Neural progenitor cell (in vitro differentiated cells): Measurements from ENCODE around the gene IRF6. TPM values are rescaled to one million over a fixed set of nuclear protein-coding genes. Genes with fewer than 3 reads are reported as not detected.

Source experiments
- DNase-seq: peaks from one replicate; pipeline ENCODE4 v3.0.0-alpha.2; 2016; ENCODE audit warnings: low spot score
- H2AFZ ChIP-seq: fragments of 200-600 bp; sonication (generic); replicated peaks from 2 replicates; pipeline ENCODE4 v1.6.1; 2016; ENCODE audit warnings: antibody characterized with exemption
- H3F3A ChIP-seq: fragments of 200-600 bp; sonication (generic); 2 replicates; pipeline ENCODE4 v1.6.1; 2016; ENCODE audit warnings: antibody characterized with exemption, low read depth
- H3K27ac ChIP-seq: fragments of 200-600 bp; sonication (generic); 2 replicates; pipeline ENCODE4 v1.5.1; 2016; ENCODE audit warnings: mild to moderate bottlenecking
- H3K27me3 ChIP-seq: fragments of 200-600 bp; sonication (generic); 2 replicates; pipeline ENCODE4 v1.6.1; 2016; ENCODE audit warnings: mild to moderate bottlenecking, moderate library complexity
- H3K36me3 ChIP-seq: fragments of 200-600 bp; sonication (generic); 2 replicates; pipeline ENCODE4 v1.5.1; 2016
- H3K4me1 ChIP-seq: fragments of 200-600 bp; sonication (generic); 2 replicates; pipeline ENCODE4 v1.6.1; 2016; ENCODE audit warnings: mixed run types
- H3K4me2 ChIP-seq: fragments of 200-600 bp; sonication (generic); 2 replicates; pipeline ENCODE4 v1.6.1; 2016
- H3K4me3 ChIP-seq: fragments of 200-600 bp; sonication (generic); 2 replicates; pipeline ENCODE4 v1.5.1; 2016
- H3K79me2 ChIP-seq: fragments of 200-600 bp; sonication (generic); 2 replicates; pipeline ENCODE4 v1.6.1; 2016; ENCODE audit warnings: low read depth
- H3K9ac ChIP-seq: fragments of 200-600 bp; sonication (generic); 2 replicates; pipeline ENCODE4 v1.6.1; 2016
- H3K9me3 ChIP-seq: fragments of 200-600 bp; sonication (generic); 2 replicates; pipeline ENCODE4 v1.5.1; 2016; ENCODE audit warnings: low read depth
- H4K20me1 ChIP-seq: fragments of 200-600 bp; sonication (generic); 2 replicates; pipeline ENCODE4 v1.6.1; 2016; ENCODE audit warnings: low read depth
- H3K27ac Mint-ChIP-seq: 3 replicates; pipeline ENCODE4 v1.8.0; 2021; ENCODE audit warnings: mixed read lengths
- H3K27me3 Mint-ChIP-seq: 2 replicates; pipeline ENCODE4 v1.8.0; 2022; ENCODE audit warnings: low read depth, mild to moderate bottlenecking, inconsistent platforms, moderate library complexity, mixed read lengths; ENCODE audit not compliant: insufficient read depth
- H3K36me3 Mint-ChIP-seq: 3 replicates; pipeline ENCODE4 v1.8.0; 2021; ENCODE audit warnings: mixed read lengths
- H3K4me1 Mint-ChIP-seq: 3 replicates; pipeline ENCODE4 v1.8.0; 2021; ENCODE audit warnings: mixed read lengths
- H3K4me3 Mint-ChIP-seq: 3 replicates; pipeline ENCODE4 v1.8.0; 2021; ENCODE audit warnings: mild to moderate bottlenecking, moderate library complexity, mixed read lengths
- H3K9me3 Mint-ChIP-seq: 3 replicates; pipeline ENCODE4 v1.8.0; 2020; ENCODE audit warnings: mixed read lengths
- EZH2 ChIP-seq: fragments of 200-600 bp; sonication (generic); IDR thresholded peaks from 2 replicates; pipeline ENCODE4 v1.6.1; 2017; ENCODE audit warnings: antibody characterized with exemption, mild to moderate bottlenecking, moderate library complexity
- EZH2phosphoT487 ChIP-seq: fragments of 200-600 bp; sonication (generic); IDR thresholded peaks from 2 replicates; pipeline ENCODE4 v1.6.1; 2017; ENCODE audit warnings: antibody characterized with exemption
- total RNA-seq: library from RNA; depleted of rRNA; stranded (reverse); fragments of >200 nt; gene quantifications from 2 replicates; pipeline ENCODE4 v1.2.3, GENCODE V29; 2015; ENCODE audit warnings: low replicate concordance
- TF ChIP-seq, protein P1 (sequence below): fragments of 200-600 bp; sonication (generic); IDR thresholded peaks from 2 replicates; pipeline ENCODE4 v1.5.1; 2017; ENCODE audit warnings: antibody characterized with exemption, mild to moderate bottlenecking

The IRF6 gene
- total RNA-seq, 1 donor from 2014 or later, result 3.3 TPM

DNA sequence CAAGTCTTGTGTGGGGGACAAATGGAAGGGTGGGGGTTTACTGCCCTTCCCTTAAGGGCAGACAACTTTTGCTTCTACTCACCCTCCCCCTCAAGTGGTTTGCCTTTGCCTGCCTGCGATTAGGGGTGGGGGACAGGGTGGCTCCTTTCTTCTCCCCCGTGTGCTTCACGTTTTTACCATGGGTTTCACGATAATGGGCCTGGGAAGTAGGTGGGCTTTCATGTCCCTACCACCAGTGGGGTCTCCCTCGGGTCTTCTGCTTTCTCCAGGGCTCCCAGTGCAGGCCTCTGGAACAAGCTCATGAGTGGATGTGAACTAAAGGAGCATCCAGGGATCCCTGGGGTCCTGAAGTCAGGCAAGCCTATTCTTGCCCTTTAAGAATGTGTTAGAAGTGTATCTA is 43.4 kb upstream of the IRF6 start:
- Histone ChIP-seq H4K20me1 (no peaks in the 10 kb centered on the region), H3F3A (no peaks in the 10 kb centered on the region), H3K4me1 (no peaks in the 10 kb centered on the region), H3K36me3 (peaks cover 8% of the 10 kb centered on the region), H3K9ac (no peak overlapping the region), H3K79me2 (no peaks in the 10 kb centered on the region), H3K27ac (no peak overlapping the region), H3K4me3 (no peak overlapping the region), H3K9me3 (no peaks in the 10 kb centered on the region), H3K27me3 (no peaks in the 10 kb centered on the region), H2AFZ (no peak overlapping the region), H3K4me2 (no peak overlapping the region)
- peaks cover 4% of the 10 kb centered on the region for H3K36me3 Mint-ChIP-seq
- H3K27ac Mint-ChIP-seq, result no peak overlapping the region
- TF ChIP-seq EZH2phosphoT487 (no peak), EZH2 (no peak)
- TF ChIP-seq, protein P1, sequence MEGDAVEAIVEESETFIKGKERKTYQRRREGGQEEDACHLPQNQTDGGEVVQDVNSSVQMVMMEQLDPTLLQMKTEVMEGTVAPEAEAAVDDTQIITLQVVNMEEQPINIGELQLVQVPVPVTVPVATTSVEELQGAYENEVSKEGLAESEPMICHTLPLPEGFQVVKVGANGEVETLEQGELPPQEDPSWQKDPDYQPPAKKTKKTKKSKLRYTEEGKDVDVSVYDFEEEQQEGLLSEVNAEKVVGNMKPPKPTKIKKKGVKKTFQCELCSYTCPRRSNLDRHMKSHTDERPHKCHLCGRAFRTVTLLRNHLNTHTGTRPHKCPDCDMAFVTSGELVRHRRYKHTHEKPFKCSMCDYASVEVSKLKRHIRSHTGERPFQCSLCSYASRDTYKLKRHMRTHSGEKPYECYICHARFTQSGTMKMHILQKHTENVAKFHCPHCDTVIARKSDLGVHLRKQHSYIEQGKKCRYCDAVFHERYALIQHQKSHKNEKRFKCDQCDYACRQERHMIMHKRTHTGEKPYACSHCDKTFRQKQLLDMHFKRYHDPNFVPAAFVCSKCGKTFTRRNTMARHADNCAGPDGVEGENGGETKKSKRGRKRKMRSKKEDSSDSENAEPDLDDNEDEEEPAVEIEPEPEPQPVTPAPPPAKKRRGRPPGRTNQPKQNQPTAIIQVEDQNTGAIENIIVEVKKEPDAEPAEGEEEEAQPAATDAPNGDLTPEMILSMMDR, result no peak
- H3K4me1 Mint-ChIP-seq, result no peaks in the 10 kb centered on the region
- H3K27me3 Mint-ChIP-seq, result no peaks in the 10 kb centered on the region
- no peaks in the 10 kb centered on the region for H3K9me3 Mint-ChIP-seq
- H3K4me3 Mint-ChIP-seq, result no peak overlapping the region
- DNase-seq, result no peak

- DNase-seq, result no peak
- H3K27me3 ChIP-seq, result no peaks in the 10 kb centered on the region
- TF ChIP-seq, protein P1, result no peak
- no peak for TF ChIP-seq EZH2
- no peak for TF ChIP-seq EZH2phosphoT487
- H3K4me3 ChIP-seq, result no peak overlapping the region
- Mint-ChIP-seq H3K4me3 (no peak overlapping the region), H3K36me3 (peaks cover 13% of the 10 kb centered on the region), H3K27me3 (no peaks in the 10 kb centered on the region), H3K27ac (no peak overlapping the region), H3K4me1 (no peaks in the 10 kb centered on the region), H3K9me3 (no peaks in the 10 kb centered on the region)
- no peaks in the 10 kb centered on the region for H4K20me1 ChIP-seq
- H3K27ac ChIP-seq, result no peak overlapping the region
- no peaks in the 10 kb centered on the region for H3K79me2 ChIP-seq
- no peaks in the 10 kb centered on the region for H3K4me1 ChIP-seq
- H3K9ac ChIP-seq, result no peak overlapping the region
- no peaks in the 10 kb centered on the region for H3K9me3 ChIP-seq
- H3F3A ChIP-seq, result no peaks in the 10 kb centered on the region
- H3K4me2 ChIP-seq, result no peak overlapping the region
- no peaks in the 10 kb centered on the region for H3K36me3 ChIP-seq
- H2AFZ ChIP-seq, result no peak overlapping the region
Observed at GRCh38 chr1:209845408-209845725, 39.4 kb upstream of the IRF6 start.

DNA sequence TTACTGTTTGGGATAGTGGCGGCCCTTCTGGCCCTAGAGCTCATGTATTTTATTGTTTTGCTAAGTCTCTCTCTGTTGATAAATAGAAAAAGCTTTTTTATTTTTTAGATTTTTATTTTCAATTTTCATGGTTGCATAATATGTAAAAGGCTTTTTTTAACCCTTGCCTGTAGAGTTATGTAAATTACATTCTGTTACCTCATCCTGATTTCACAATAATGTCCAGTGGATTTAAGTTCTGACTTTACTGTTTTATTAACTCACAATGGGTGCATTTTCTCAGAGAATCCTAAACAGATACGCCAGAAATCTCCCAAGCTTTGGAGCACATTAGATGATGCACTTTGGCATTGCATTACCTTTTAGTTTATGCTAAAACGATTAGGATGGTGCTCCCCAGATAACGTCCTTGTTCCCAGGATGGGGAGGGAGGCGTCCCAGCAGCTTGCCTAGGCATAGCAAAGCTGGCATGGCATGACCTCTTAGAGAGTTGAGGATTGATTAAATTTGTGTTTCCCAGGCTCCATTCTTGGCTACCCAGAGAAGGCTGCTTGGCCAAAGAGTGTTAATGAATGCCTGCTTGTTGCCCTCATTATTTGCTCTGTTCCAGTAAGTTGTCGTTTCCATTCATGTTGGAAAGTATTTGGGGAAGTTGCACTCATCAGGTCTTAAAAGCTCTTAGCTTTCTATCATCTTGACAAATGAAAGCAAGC is 38.9 kb upstream of the IRF6 start:
- TF ChIP-seq EZH2 (no peak), EZH2phosphoT487 (no peak)
- TF ChIP-seq, protein P1, result no peak

More for the DNA sequence above, 38.9 kb upstream of the IRF6 start:
- Mint-ChIP-seq H3K4me3 (no peak overlapping the region), H3K36me3 (peaks cover 13% of the 10 kb centered on the region), H3K9me3 (no peaks in the 10 kb centered on the region), H3K27ac (no peak overlapping the region), H3K4me1 (no peaks in the 10 kb centered on the region), H3K27me3 (no peaks in the 10 kb centered on the region)
- H3K4me1 ChIP-seq, result no peaks in the 10 kb centered on the region
- H3K27me3 ChIP-seq, result no peaks in the 10 kb centered on the region
- no peaks in the 10 kb centered on the region for H3F3A ChIP-seq
- DNase-seq, result no peak
- H3K9me3 ChIP-seq, result no peaks in the 10 kb centered on the region
- no peak overlapping the region for H2AFZ ChIP-seq
- no peaks in the 10 kb centered on the region for H3K36me3 ChIP-seq
- H3K9ac ChIP-seq, result no peak overlapping the region
- no peak overlapping the region for H3K4me2 ChIP-seq
- no peak overlapping the region for H3K27ac ChIP-seq
- H3K79me2 ChIP-seq, result no peaks in the 10 kb centered on the region
- H4K20me1 ChIP-seq, result no peaks in the 10 kb centered on the region
- H3K4me3 ChIP-seq, result no peak overlapping the region
